ENCODE results near the gene CD300LB. TPM values are rescaled to one million over a fixed set of nuclear protein-coding genes. Genes with fewer than 3 reads are reported as not detected.
A peak's percentile ranks its signal among the peaks of the same experiment; 100 is the strongest.

The CD300LB gene
- polyA plus RNA-seq, 1 experiment: not detected

- no peak within 1 kb of the TSS for H3K27ac ChIP-seq (ENCODE audit: low read depth, low read length)
- ChIA-PET POLR2A (no interaction called here), CTCF (no interaction called here)
- peaks cover 33% of the 10 kb centered on the region for H3K9me3 ChIP-seq (ENCODE audit: control insufficient read depth, insufficient read depth, low read length)
- no peaks in the 10 kb centered on the region for H3K27me3 ChIP-seq (ENCODE audit: control insufficient read depth, insufficient read depth, low read length)
- no peak for TF ChIP-seq CTCF (IDR thresholded peaks at IDR 0.05; ENCODE audit: low read depth, low read length)
- no peak for DNase-seq (ENCODE audit: low read depth, low spot score)
- H3K4me3 ChIP-seq (ENCODE audit: low read depth, low read length): no peak within 1 kb of the TSS
Measured at GRCh38 chr17:74567397-74567796, 36.1 kb upstream of the CD300LB start, which contains the start of gene CD300H. CD300H (minus strand) TSS chr17:74567509.

DNA sequence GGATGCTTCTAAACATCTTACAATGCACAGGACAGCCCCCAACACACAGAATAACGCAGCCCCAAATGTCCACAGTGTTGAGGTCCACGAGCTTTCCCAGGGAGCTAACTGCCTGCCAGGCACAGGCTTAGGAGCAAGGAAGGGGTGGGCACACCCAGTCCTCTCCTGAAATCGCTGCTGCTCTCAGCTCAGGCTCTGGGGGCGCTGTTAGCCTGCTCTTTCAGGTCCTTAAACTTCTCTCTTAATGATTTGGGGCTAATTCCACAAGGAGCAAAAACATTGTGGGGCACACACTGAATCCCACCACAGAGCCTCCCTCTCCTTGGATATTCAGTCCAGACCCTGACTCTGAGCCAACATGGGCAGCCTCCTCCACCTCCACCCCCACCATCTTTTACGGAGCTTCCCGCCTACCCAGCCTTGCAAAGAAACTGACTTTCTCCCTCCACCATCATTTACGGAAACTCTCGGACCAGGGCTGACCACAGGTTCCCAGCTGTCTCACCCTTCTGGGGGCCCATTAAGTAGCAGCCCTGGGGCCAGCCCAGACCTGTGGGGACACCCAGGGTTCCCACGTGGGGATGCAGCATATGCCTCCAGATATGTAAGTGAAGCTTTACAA is 35.0 kb upstream of the CD300LB start:
- no peaks in the 10 kb centered on the region for H3K27me3 ChIP-seq (ENCODE audit: control insufficient read depth, insufficient read depth, low read length)
- CTCF ChIA-PET: no interaction called here
- H3K9me3 ChIP-seq (ENCODE audit: control insufficient read depth, insufficient read depth, low read length): peaks cover 33% of the 10 kb centered on the region
- H3K4me3 ChIP-seq (ENCODE audit: low read depth, low read length): no peak overlapping the region
- TF ChIP-seq CTCF (IDR thresholded peaks at IDR 0.05; ENCODE audit: low read depth, low read length): peak; percentile 27; the same call in 1 of the 2 replicates
- no peak overlapping the region for H3K27ac ChIP-seq (ENCODE audit: low read depth, low read length)
- POLR2A ChIA-PET: no interaction called here
- no peak for DNase-seq (ENCODE audit: low read depth, low spot score)

DNA sequence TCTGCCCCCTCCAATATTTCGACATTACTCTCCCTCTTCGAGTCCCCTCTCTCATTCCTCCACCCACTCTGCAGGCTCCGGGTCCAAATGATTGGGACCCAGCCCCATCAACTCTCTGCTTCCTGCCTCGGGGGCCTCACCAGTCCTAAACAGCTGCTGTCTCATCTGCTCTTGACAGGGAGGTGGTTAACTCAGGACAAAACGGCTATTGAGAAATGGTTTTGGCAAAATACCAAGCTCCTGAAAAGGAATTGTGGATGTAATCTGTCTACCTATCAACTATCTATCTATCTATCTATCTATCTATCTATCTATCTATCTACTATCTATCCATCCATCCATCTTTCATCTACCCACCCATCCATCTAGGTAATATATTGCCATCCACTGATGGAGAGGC is 33.9 kb upstream of the CD300LB start:
- H3K27ac ChIP-seq (ENCODE audit: low read depth, low read length): no peak overlapping the region
- H3K4me3 ChIP-seq (ENCODE audit: low read depth, low read length): no peak overlapping the region
- ChIA-PET CTCF (no interaction called here), POLR2A (no interaction called here)
- peaks cover 30% of the 10 kb centered on the region for H3K9me3 ChIP-seq (ENCODE audit: control insufficient read depth, insufficient read depth, low read length)
- H3K27me3 ChIP-seq (ENCODE audit: control insufficient read depth, insufficient read depth, low read length): no peaks in the 10 kb centered on the region
- no peak for TF ChIP-seq CTCF (IDR thresholded peaks at IDR 0.05; ENCODE audit: low read depth, low read length)
- DNase-seq (ENCODE audit: low read depth, low spot score): no peak

DNA sequence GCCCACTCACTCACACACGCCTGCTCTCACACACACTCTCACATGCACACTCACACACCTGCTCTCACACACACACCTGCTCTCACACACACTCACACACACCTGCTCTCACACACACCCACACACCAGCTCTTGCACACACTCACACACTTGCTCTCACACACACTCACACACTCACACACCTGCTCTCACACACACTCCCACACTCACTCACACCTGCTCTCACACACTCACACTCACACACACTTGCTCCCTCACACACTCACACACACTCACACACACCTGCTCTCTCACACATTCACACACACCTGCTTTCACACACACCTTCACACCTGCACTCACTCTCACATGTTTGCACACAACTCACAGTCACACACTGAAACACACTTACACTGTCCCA is 32.1 kb upstream of the CD300LB start:
- H3K27me3 ChIP-seq (ENCODE audit: control insufficient read depth, insufficient read depth, low read length): no peaks in the 10 kb centered on the region
- POLR2A ChIA-PET: no interaction called here
- TF ChIP-seq CTCF (IDR thresholded peaks at IDR 0.05; ENCODE audit: low read depth, low read length): no peak
- no peak overlapping the region for H3K4me3 ChIP-seq (ENCODE audit: low read depth, low read length)
- DNase-seq (ENCODE audit: low read depth, low spot score): no peak
- no peak overlapping the region for H3K27ac ChIP-seq (ENCODE audit: low read depth, low read length)
- CTCF ChIA-PET: no interaction called here
- peaks cover 14% of the 10 kb centered on the region for H3K9me3 ChIP-seq (ENCODE audit: control insufficient read depth, insufficient read depth, low read length)

- no peak overlapping the region for H3K4me3 ChIP-seq (ENCODE audit: low read depth, low read length)
- H3K27ac ChIP-seq (ENCODE audit: low read depth, low read length): no peak overlapping the region
- POLR2A ChIA-PET: no interaction called here
- H3K27me3 ChIP-seq (ENCODE audit: control insufficient read depth, insufficient read depth, low read length): no peaks in the 10 kb centered on the region
- no peak for DNase-seq (ENCODE audit: low read depth, low spot score)
- CTCF ChIA-PET: no interaction called here
- no peak for TF ChIP-seq CTCF (IDR thresholded peaks at IDR 0.05; ENCODE audit: low read depth, low read length)
- peaks cover 6% of the 10 kb centered on the region; the same call in 1 of the 2 replicates for H3K9me3 ChIP-seq (ENCODE audit: control insufficient read depth, insufficient read depth, low read length)
Measured at GRCh38 chr17:74561586-74561985, 30.3 kb upstream of the CD300LB start.

All from AG04450 (cell line).